ENCODE measurements around the gene MADD. TPM values are rescaled to one million over a fixed set of nuclear protein-coding genes. Genes with fewer than 3 reads are reported as not detected.

MADD gene
- total and polyA plus RNA-seq, 2 donors (not counting 3 experiments of a cell fraction or from before 2014, with no cell fraction given): 35.3 to 36.8 TPM

GRCh38 chr11:47325271-47326041 lies 55.5 kb downstream of the MADD start:
- FAIRE-seq: no peak
- dilution Hi-C loops (cut with MboI; ENCODE audit: extremely low pct_ligation_motif_present, low sequenced_read_pairs) (no loop called here), intact Hi-C loops (cut with micrococcal nuclease) (no loop called here)
- Histone ChIP-seq H3K9ac (replicated peaks; ENCODE audit: extremely low read depth, insufficient read depth, low read length) (no peak overlapping the region), H3K4me1 (ENCODE audit: control insufficient read depth, extremely low read depth, insufficient read depth, low read length) (peaks cover 14% of the 10 kb centered on the region), H3K27me3 (ENCODE audit: control insufficient read depth in 2 of 2, insufficient read depth in 2 of 2, low read length in 2 of 2) (no peaks in the 10 kb centered on the region), H3K36me3 (ENCODE audit: control insufficient read depth in 2 of 2, extremely low read depth in 1 of 2, insufficient read depth in 2 of 2, low read length in 2 of 2) (peaks cover 0 to 28% of the 10 kb centered on the region in 2 experiments), H3K79me2 (ENCODE audit: control insufficient read depth, insufficient read depth, low read length) (no peaks in the 10 kb centered on the region), H4K20me1 (replicated peaks; ENCODE audit: control insufficient read depth, extremely low read depth, insufficient read depth, low read length) (no peaks in the 10 kb centered on the region), H3K4me3 (replicated peaks in 1 of 3; ENCODE audit: insufficient read depth in 1 of 3, low read depth in 1 of 3, low read length in 3 of 3) (no peak overlapping the region), H3K4me2 (ENCODE audit: insufficient read depth, low read length) (no peak overlapping the region), H2AFZ (ENCODE audit: low read depth, low read length) (no peak overlapping the region), H3K9me1 (replicated peaks; ENCODE audit: control insufficient read depth, extremely low read depth, insufficient read depth, low read length) (no peaks in the 10 kb centered on the region), H3K9me3 (replicated peaks; ENCODE audit: control insufficient read depth, insufficient read depth, low read length) (no peaks in the 10 kb centered on the region), H3K27ac (ENCODE audit: insufficient read depth, low read depth, low read length) (no peak overlapping the region)
- TF ChIP-seq POLR2A (IDR thresholded peaks at IDR 0.05; ENCODE audit: low read depth, low read length) (no peak), MAX (IDR thresholded peaks at IDR 0.05; ENCODE audit: insufficient read depth, insufficient read length) (no peak)
- no peak for DNase-seq (ENCODE audit: low read depth, low spot score)
- CTCF ChIA-PET: interaction anchor here (0.8 to 5.4 kb wide), 2 partner anchors 8 to 30 kb away, joined by 3 to 25 read pairs; no protein-coding TSS in a partner anchor
- no TSS peak for BruUV-seq (replicated peaks)
- POLR2A ChIA-PET: no interaction called here

GRCh38 chr11:47326198-47326597 lies 56.3 kb downstream of the MADD start:
- TF ChIP-seq CTCF (IDR thresholded peaks at IDR 0.05; ENCODE audit: extremely low read depth in 1 of 2, insufficient read depth in 1 of 2, low read depth in 1 of 2, low read length in 2 of 2): no peak
- no peak for TF ChIP-seq MYC (IDR thresholded peaks at IDR 0.05; ENCODE audit: low read depth, low read length)
- TF ChIP-seq POLR2A (IDR thresholded peaks at IDR 0.05; ENCODE audit: low read depth, low read length): no peak
- intact Hi-C loops (cut with micrococcal nuclease) (no loop called here), dilution Hi-C loops (cut with MboI; ENCODE audit: extremely low pct_ligation_motif_present, low sequenced_read_pairs) (no loop called here)
- no TSS peak for BruUV-seq (replicated peaks)
- Histone ChIP-seq H2AFZ (ENCODE audit: low read depth, low read length) (no peak overlapping the region), H3K9me1 (replicated peaks; ENCODE audit: control insufficient read depth, extremely low read depth, insufficient read depth, low read length) (no peaks in the 10 kb centered on the region), H3K4me2 (ENCODE audit: insufficient read depth, low read length) (no peak overlapping the region), H3K9ac (replicated peaks; ENCODE audit: extremely low read depth, insufficient read depth, low read length) (no peak overlapping the region), H3K79me2 (ENCODE audit: control insufficient read depth, insufficient read depth, low read length) (no peaks in the 10 kb centered on the region), H3K27me3 (ENCODE audit: control insufficient read depth in 2 of 2, insufficient read depth in 2 of 2, low read length in 2 of 2) (no peaks in the 10 kb centered on the region), H3K4me3 (replicated peaks in 1 of 3; ENCODE audit: insufficient read depth in 1 of 3, low read depth in 1 of 3, low read length in 3 of 3) (no peak overlapping the region), H3K4me1 (ENCODE audit: control insufficient read depth, extremely low read depth, insufficient read depth, low read length) (peaks cover 16% of the 10 kb centered on the region), H3K9me3 (replicated peaks; ENCODE audit: control insufficient read depth, insufficient read depth, low read length) (no peaks in the 10 kb centered on the region), H3K27ac (ENCODE audit: insufficient read depth, low read depth, low read length) (no peak overlapping the region), H3K36me3 (ENCODE audit: control insufficient read depth in 2 of 2, extremely low read depth in 1 of 2, insufficient read depth in 2 of 2, low read length in 2 of 2) (peaks cover 0 to 26% of the 10 kb centered on the region in 2 experiments), H4K20me1 (replicated peaks; ENCODE audit: control insufficient read depth, extremely low read depth, insufficient read depth, low read length) (no peaks in the 10 kb centered on the region)
- FAIRE-seq: no peak
- POLR2A ChIA-PET: no interaction called here
- no peak for DNase-seq (ENCODE audit: low read depth, low spot score)
- CTCF ChIA-PET: interaction anchor here (1.0 kb wide), 1 partner anchor 146 kb away, joined by 4 read pairs; no protein-coding TSS in a partner anchor

Measured in endothelial cell of umbilical vein (primary cell).